Loucy (cell line): ENCODE measurements around the gene TPCN1.

ENCODE experiments used
- H2AFZ ChIP-seq: fragments of 200-600 bp; sonication (generic); 2 replicates; pipeline ENCODE4 v1.6.0; 2016; ENCODE audit warnings: antibody characterized with exemption, mild to moderate bottlenecking, low read length, moderate library complexity
- H3F3A ChIP-seq: fragments of 200-600 bp; 2 replicates; pipeline ENCODE4 v1.6.0; 2016; ENCODE audit warnings: antibody characterized with exemption, low read depth, mild to moderate bottlenecking
- H3K27me3 ChIP-seq: fragments of 200-600 bp; sonication (generic); 2 replicates; pipeline ENCODE4 v1.6.1; 2014; ENCODE audit warnings: low read length, mild to moderate bottlenecking; ENCODE audit not compliant: insufficient read depth, poor library complexity, severe bottlenecking
- H3K36me3 ChIP-seq: fragments of 200-600 bp; sonication (generic); 2 replicates; pipeline ENCODE4 v1.6.1; 2016; ENCODE audit warnings: low read length; ENCODE audit not compliant: insufficient read depth
- H3K4me1 ChIP-seq: fragments of 200-600 bp; sonication (generic); 2 replicates; pipeline ENCODE4 v1.5.1; 2014; ENCODE audit warnings: low read length, mild to moderate bottlenecking; ENCODE audit not compliant: insufficient read depth, poor library complexity, severe bottlenecking
- H3K4me2 ChIP-seq: fragments of 200-600 bp; sonication (generic); 2 replicates; pipeline ENCODE4 v1.6.0; 2014; ENCODE audit warnings: antibody characterized with exemption, low read length, low read depth, mild to moderate bottlenecking; ENCODE audit not compliant: poor library complexity, severe bottlenecking
- H3K4me3 ChIP-seq: fragments of 200-600 bp; sonication (generic); 2 replicates; pipeline ENCODE4 v1.5.1; 2014; ENCODE audit warnings: low read length, mild to moderate bottlenecking, mixed read lengths; ENCODE audit not compliant: poor library complexity, severe bottlenecking
- H3K79me2 ChIP-seq: fragments of 200-600 bp; sonication (generic); 2 replicates; pipeline ENCODE4 v1.6.1; 2014; ENCODE audit warnings: low read length; ENCODE audit not compliant: insufficient read depth
- H3K9ac ChIP-seq: fragments of 200-600 bp; sonication (generic); 2 replicates; pipeline ENCODE4 v1.6.0; 2014; ENCODE audit warnings: mild to moderate bottlenecking, low read depth, low read length, moderate library complexity; ENCODE audit not compliant: poor library complexity, severe bottlenecking
- H3K9me2 ChIP-seq: fragments of 200-600 bp; sonication (generic); replicated peaks from 2 replicates; pipeline ENCODE4 v1.6.1; 2016; ENCODE audit warnings: low read depth, low read length, mixed read lengths
- H3K9me3 ChIP-seq: fragments of 200-600 bp; sonication (generic); 2 replicates; pipeline ENCODE4 v1.6.1; 2014; ENCODE audit warnings: mild to moderate bottlenecking, antibody characterized with exemption, low read length, low read depth; ENCODE audit not compliant: insufficient read depth
- H4K20me1 ChIP-seq: fragments of 200-600 bp; sonication (generic); 2 replicates; pipeline ENCODE4 v1.6.0; 2014; ENCODE audit warnings: antibody characterized with exemption, low read length, mild to moderate bottlenecking; ENCODE audit not compliant: insufficient read depth, poor library complexity, severe bottlenecking
- CTCF ChIP-seq: fragments of 200-600 bp; sonication (generic); conservative IDR thresholded peaks from 2 replicates; pipeline ENCODE4 v1.5.1; 2014; ENCODE audit warnings: mild to moderate bottlenecking, antibody characterized with exemption, low read length
- EZH2phosphoT487 ChIP-seq: fragments of 200-600 bp; IDR thresholded peaks from 2 replicates; pipeline ENCODE4 v1.6.1; 2018; ENCODE audit warnings: antibody characterized with exemption, mild to moderate bottlenecking, moderate library complexity, borderline replicate concordance

The TPCN1 gene

GRCh38 chr12:113297621-113298471, 76.6 kb downstream of the TPCN1 start:
- Histone ChIP-seq H3K9ac (no peak overlapping the region), H3K9me3 (no peaks in the 10 kb centered on the region), H4K20me1 (no peaks in the 10 kb centered on the region), H3K27me3 (no peaks in the 10 kb centered on the region), H3K4me2 (no peak overlapping the region), H3K4me1 (peaks cover 3% of the 10 kb centered on the region), H3F3A (no peaks in the 10 kb centered on the region), H3K36me3 (no peaks in the 10 kb centered on the region; the same call in 1 of the 2 replicates), H3K4me3 (no peak overlapping the region), H3K79me2 (no peaks in the 10 kb centered on the region), H2AFZ (no peak overlapping the region), H3K9me2 (no peaks in the 10 kb centered on the region)
- TF ChIP-seq EZH2phosphoT487 (no peak), CTCF (no peak)

- Histone ChIP-seq H3K9me3 (no peaks in the 10 kb centered on the region), H3K36me3 (no peaks in the 10 kb centered on the region; the same call in 1 of the 2 replicates), H3K79me2 (no peaks in the 10 kb centered on the region), H3K4me3 (no peak overlapping the region), H3K9me2 (no peaks in the 10 kb centered on the region), H3K4me1 (peaks cover 6% of the 10 kb centered on the region), H3K4me2 (no peak overlapping the region), H3K9ac (no peak overlapping the region), H2AFZ (no peak overlapping the region), H3F3A (no peaks in the 10 kb centered on the region), H3K27me3 (no peaks in the 10 kb centered on the region), H4K20me1 (no peaks in the 10 kb centered on the region)
- TF ChIP-seq EZH2phosphoT487 (no peak), CTCF (no peak)
Observed at GRCh38 chr12:113298472-113298817, 77.2 kb downstream of the TPCN1 start.

- peaks cover 6% of the 10 kb centered on the region for H3K4me1 ChIP-seq
- H3K4me3 ChIP-seq, result no peak overlapping the region
- no peaks in the 10 kb centered on the region for H4K20me1 ChIP-seq
Observed at GRCh38 chr12:113298861-113299545, 77.7 kb downstream of the TPCN1 start.

More at GRCh38 chr12:113298861-113299545, 77.7 kb downstream of the TPCN1 start:
- Histone ChIP-seq H3F3A (no peaks in the 10 kb centered on the region), H3K36me3 (peaks cover under 1% of the 10 kb centered on the region; the same call in 1 of the 2 replicates), H2AFZ (no peak overlapping the region), H3K9me2 (no peaks in the 10 kb centered on the region), H3K9ac (no peak overlapping the region), H3K27me3 (no peaks in the 10 kb centered on the region), H3K79me2 (no peaks in the 10 kb centered on the region), H3K4me2 (no peak overlapping the region), H3K9me3 (no peaks in the 10 kb centered on the region)
- TF ChIP-seq CTCF (no peak), EZH2phosphoT487 (no peak)
